ENCODE results near the gene EVA1C. TPM values are rescaled to one million over a fixed set of nuclear protein-coding genes. Genes with fewer than 3 reads are reported as not detected.

EVA1C gene
- total RNA-seq, 1 experiment from 2014 or later: 29.3 TPM

DNA sequence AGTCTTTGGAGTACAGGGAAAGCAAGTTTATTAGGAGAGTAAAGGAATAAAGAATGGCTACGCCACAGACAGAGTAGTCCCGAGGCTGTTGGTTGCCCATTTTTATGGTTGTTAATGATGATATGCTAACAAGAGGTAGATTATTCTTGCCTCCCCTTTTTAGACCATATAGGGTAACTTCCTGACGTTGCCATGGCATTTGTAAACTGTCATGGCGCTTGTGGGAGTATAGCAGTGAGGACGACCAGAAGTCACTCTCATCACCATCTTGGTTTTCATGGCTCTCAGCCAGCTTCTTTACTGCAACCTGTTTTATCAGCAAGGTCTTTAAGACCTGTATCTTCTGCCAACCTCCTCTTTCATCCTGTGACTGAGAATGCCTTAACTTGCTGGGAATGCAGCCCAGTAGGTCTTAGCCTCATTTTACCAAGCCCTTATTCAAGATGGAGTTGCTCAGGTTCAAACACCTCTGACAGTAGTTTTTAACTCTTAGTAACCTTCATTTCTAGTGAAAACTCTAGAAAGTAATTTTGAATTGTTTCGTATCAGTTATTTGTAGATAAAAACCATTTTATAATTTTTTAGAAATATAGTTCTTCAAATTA, 146.6 kb downstream of the EVA1C start:
- ATAC-seq (no peak), DNase-seq (ENCODE audit: low read depth, low spot score) (no peak)
- Histone ChIP-seq H3K9me2 (ENCODE audit: insufficient read depth) (no peaks in the 10 kb centered on the region), H3K27me3 (ENCODE audit: insufficient read depth, low read length) (no peaks in the 10 kb centered on the region), H3K4me1 (ENCODE audit: control insufficient read depth in 1 of 2, insufficient read depth in 2 of 2, low read length in 2 of 2) (no peaks in the 10 kb centered on the region), H3K9ac (ENCODE audit: low read length) (no peak overlapping the region), H3K79me2 (ENCODE audit: insufficient read depth, low read length) (no peaks in the 10 kb centered on the region), H3K4me3 (replicated peaks in 1 of 2; ENCODE audit: low read depth in 1 of 2, low read length in 2 of 2) (no peak overlapping the region), H3K9me3 (ENCODE audit: control insufficient read depth in 1 of 2, insufficient read depth in 1 of 2, low read depth in 1 of 2, low read length in 2 of 2) (no peaks in the 10 kb centered on the region; a peak in 1 of 4 replicates), H2AFZ (ENCODE audit: low read depth, low read length, poor library complexity, severe bottlenecking) (no peak overlapping the region), H3K36me3 (ENCODE audit: control insufficient read depth in 1 of 2, insufficient read depth in 2 of 2, low read length in 2 of 2) (no peaks in the 10 kb centered on the region), H4K20me1 (ENCODE audit: insufficient read depth) (no peaks in the 10 kb centered on the region), H3K27ac (ENCODE audit: low read depth, low read length) (no peak overlapping the region), H3K4me2 (ENCODE audit: low read length) (no peak overlapping the region)
- ChIA-PET POLR2A (no interaction called here), RAD21 (ENCODE audit: low non-redundant PET in 1 of 2, low total read pairs in 2 of 2, uncharacterized antibody in 2 of 2, unreplicated experiment in 2 of 2) (no interaction called here), CTCF (no interaction called here)
- no peak for TF ChIP-seq CBX3 (IDR thresholded peaks at IDR 0.05; ENCODE audit: low read depth)
- TF ChIP-seq, protein P1, sequence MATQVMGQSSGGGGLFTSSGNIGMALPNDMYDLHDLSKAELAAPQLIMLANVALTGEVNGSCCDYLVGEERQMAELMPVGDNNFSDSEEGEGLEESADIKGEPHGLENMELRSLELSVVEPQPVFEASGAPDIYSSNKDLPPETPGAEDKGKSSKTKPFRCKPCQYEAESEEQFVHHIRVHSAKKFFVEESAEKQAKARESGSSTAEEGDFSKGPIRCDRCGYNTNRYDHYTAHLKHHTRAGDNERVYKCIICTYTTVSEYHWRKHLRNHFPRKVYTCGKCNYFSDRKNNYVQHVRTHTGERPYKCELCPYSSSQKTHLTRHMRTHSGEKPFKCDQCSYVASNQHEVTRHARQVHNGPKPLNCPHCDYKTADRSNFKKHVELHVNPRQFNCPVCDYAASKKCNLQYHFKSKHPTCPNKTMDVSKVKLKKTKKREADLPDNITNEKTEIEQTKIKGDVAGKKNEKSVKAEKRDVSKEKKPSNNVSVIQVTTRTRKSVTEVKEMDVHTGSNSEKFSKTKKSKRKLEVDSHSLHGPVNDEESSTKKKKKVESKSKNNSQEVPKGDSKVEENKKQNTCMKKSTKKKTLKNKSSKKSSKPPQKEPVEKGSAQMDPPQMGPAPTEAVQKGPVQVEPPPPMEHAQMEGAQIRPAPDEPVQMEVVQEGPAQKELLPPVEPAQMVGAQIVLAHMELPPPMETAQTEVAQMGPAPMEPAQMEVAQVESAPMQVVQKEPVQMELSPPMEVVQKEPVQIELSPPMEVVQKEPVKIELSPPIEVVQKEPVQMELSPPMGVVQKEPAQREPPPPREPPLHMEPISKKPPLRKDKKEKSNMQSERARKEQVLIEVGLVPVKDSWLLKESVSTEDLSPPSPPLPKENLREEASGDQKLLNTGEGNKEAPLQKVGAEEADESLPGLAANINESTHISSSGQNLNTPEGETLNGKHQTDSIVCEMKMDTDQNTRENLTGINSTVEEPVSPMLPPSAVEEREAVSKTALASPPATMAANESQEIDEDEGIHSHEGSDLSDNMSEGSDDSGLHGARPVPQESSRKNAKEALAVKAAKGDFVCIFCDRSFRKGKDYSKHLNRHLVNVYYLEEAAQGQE (IDR thresholded peaks at IDR 0.05; ENCODE audit: low read depth): no peak
- TF ChIP-seq POLR2AphosphoS5 (IDR thresholded peaks at IDR 0.05; ENCODE audit: low read depth, low read length): no peak
- TF ChIP-seq, protein P2, sequence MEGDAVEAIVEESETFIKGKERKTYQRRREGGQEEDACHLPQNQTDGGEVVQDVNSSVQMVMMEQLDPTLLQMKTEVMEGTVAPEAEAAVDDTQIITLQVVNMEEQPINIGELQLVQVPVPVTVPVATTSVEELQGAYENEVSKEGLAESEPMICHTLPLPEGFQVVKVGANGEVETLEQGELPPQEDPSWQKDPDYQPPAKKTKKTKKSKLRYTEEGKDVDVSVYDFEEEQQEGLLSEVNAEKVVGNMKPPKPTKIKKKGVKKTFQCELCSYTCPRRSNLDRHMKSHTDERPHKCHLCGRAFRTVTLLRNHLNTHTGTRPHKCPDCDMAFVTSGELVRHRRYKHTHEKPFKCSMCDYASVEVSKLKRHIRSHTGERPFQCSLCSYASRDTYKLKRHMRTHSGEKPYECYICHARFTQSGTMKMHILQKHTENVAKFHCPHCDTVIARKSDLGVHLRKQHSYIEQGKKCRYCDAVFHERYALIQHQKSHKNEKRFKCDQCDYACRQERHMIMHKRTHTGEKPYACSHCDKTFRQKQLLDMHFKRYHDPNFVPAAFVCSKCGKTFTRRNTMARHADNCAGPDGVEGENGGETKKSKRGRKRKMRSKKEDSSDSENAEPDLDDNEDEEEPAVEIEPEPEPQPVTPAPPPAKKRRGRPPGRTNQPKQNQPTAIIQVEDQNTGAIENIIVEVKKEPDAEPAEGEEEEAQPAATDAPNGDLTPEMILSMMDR (IDR thresholded peaks at IDR 0.05 in 2 of 3, conservative IDR thresholded peaks at IDR 0.05 in 1 of 3; ENCODE audit: borderline replicate concordance in 1 of 3, insufficient read depth in 1 of 3, low read depth in 2 of 3, low read length in 2 of 3): no peak
- TF ChIP-seq EGR1 (IDR thresholded peaks at IDR 0.05; ENCODE audit: low read depth): no peak
- TF ChIP-seq, protein P3, sequence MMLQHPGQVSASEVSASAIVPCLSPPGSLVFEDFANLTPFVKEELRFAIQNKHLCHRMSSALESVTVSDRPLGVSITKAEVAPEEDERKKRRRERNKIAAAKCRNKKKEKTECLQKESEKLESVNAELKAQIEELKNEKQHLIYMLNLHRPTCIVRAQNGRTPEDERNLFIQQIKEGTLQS (IDR thresholded peaks at IDR 0.05): no peak
- no peak for TF ChIP-seq YY1 (IDR thresholded peaks at IDR 0.05; ENCODE audit: extremely low read depth, insufficient replicate concordance, low read depth, low read length)
- TF ChIP-seq TCF7L2 (IDR thresholded peaks at IDR 0.05; ENCODE audit: borderline replicate concordance, extremely low read depth, insufficient read depth, insufficient read length): no peak
- intact Hi-C loops (cut with micrococcal nuclease): no loop called here
- no TSS peak for BruUV-seq (replicated peaks)

Data from HCT116 (cell line).